Common myeloid progenitor, CD34-positive (primary cell): ENCODE measurements around the gene SNX5.

Source experiments
- CTCF ChIA-PET: fragments of 350-600 bp; sonication (Branson Sonifier 250); formaldehyde crosslinking; loops from one replicate; lab custom pipeline; 2021; ENCODE audit warnings: antibody characterized with exemption; lab: Charles Lee
- POLR2A ChIA-PET: fragments of 350-600 bp; sonication (Branson Sonifier 250); formaldehyde crosslinking; loops from one replicate; lab custom pipeline; 2021; ENCODE audit warnings: antibody characterized with exemption; lab: Charles Lee
- DNase-seq, 3 donors: peaks; one replicate each; pipeline versions ENCODE4 v3.0.0 to v3.0.0-alpha.2; 2013
- H3K27ac ChIP-seq, 2 experiments: 1 replicate in 1 of 2; 2 replicates in 1 of 2; pipeline ENCODE4 v1.7.0; 2013; ENCODE audit warnings: inconsistent platforms in 2 of 2, low read length in 2 of 2, mild to moderate bottlenecking in 2 of 2, low read depth in 1 of 2, moderate library complexity in 1 of 2; ENCODE audit not compliant: severe bottlenecking in 2 of 2, insufficient read depth in 1 of 2, poor library complexity in 1 of 2
- H3K27me3 ChIP-seq, 5 experiments: replicated peaks in 2 of 5; 1 replicate in 3 of 5; 2 replicates in 2 of 5; pipeline versions ENCODE4 v1.6.1 to v1.7.0; 2013; ENCODE audit warnings: low read length in 4 of 5, mild to moderate bottlenecking in 2 of 5, moderate library complexity in 2 of 5, inconsistent platforms in 1 of 5; ENCODE audit not compliant: insufficient read depth in 5 of 5, control insufficient read depth in 4 of 5
- H3K36me3 ChIP-seq, 4 experiments: 1 replicate in 2 of 4; 2 replicates in 2 of 4; pipeline versions ENCODE4 v1.6.1 to v1.7.0; 2013; ENCODE audit warnings: low read length in 3 of 4, control low read depth in 1 of 4, mild to moderate bottlenecking in 1 of 4; ENCODE audit not compliant: control insufficient read depth in 4 of 4, insufficient read depth in 4 of 4
- H3K4me1 ChIP-seq, 4 experiments: 1 replicate in 3 of 4; 2 replicates in 1 of 4; pipeline versions ENCODE4 v1.6.1 to v1.7.1; 2013; ENCODE audit warnings: low read length in 3 of 4, mild to moderate bottlenecking in 3 of 4, control low read depth in 1 of 4, inconsistent platforms in 1 of 4, moderate library complexity in 1 of 4; ENCODE audit not compliant: control insufficient read depth in 4 of 4, insufficient read depth in 4 of 4; ENCODE audit errors: control extremely low read depth in 1 of 4
- H3K4me3 ChIP-seq, 7 experiments: 1 replicate in 4 of 7; 2 replicates in 3 of 7; pipeline versions ENCODE4 v1.5.1 to v1.7.0; 2013; ENCODE audit warnings: mild to moderate bottlenecking in 7 of 7, low read length in 6 of 7, moderate library complexity in 6 of 7, inconsistent platforms in 2 of 7, low read depth in 2 of 7, control low read depth in 1 of 7; ENCODE audit not compliant: insufficient read depth in 4 of 7, control insufficient read depth in 1 of 7; ENCODE audit errors: extremely low read depth in 1 of 7
- H3K9me3 ChIP-seq, 5 experiments: 1 replicate in 4 of 5; 2 replicates in 1 of 5; pipeline versions ENCODE4 v1.6.1 to v1.7.1; 2013; ENCODE audit warnings: low read length in 4 of 5, mild to moderate bottlenecking in 2 of 5, inconsistent platforms in 1 of 5, low read depth in 1 of 5, moderate library complexity in 1 of 5; ENCODE audit not compliant: control insufficient read depth in 4 of 5, insufficient read depth in 2 of 5; ENCODE audit errors: control extremely low read depth in 1 of 5
- WGBS: methylation state at CpG from one replicate; pipeline ENCODE4 v1.1.5; 2013; ENCODE audit not compliant: insufficient coverage; 5-methylcytosine and 5-hydroxymethylcytosine counted together

SNX5 gene

GRCh38 chr20:17933121-17933520 lies 35.5 kb downstream of the SNX5 start:
- Histone ChIP-seq H3K9me3 (no peaks in the 10 kb centered on the region), H3K27me3 (no peaks in the 10 kb centered on the region), H3K36me3 (no peaks in the 10 kb centered on the region), H3K4me3 (no peak overlapping the region), H3K4me1 (peaks cover 0 to 12% (median 0%) of the 10 kb centered on the region in 4 experiments), H3K27ac (no peak overlapping the region)
- ChIA-PET CTCF (interaction anchor here (0.6 to 8.2 kb wide), 2 partner anchors 21 to 396 kb away, joined by 3 to 108 read pairs; no protein-coding TSS in a partner anchor), POLR2A (interaction anchor here (0.7 kb wide), 1 partner anchor 393 kb away, joined by 3 read pairs; no protein-coding TSS in a partner anchor)
- no peak for DNase-seq
- WGBS = 100% methylated on average over 1 of the region's 1 CpG

- no peaks in the 10 kb centered on the region for H3K36me3 ChIP-seq
- ChIA-PET POLR2A (interaction anchor here (0.7 kb wide), 1 partner anchor 392 kb away, joined by 3 read pairs; no protein-coding TSS in a partner anchor), CTCF (interaction anchor here (0.6 to 1.3 kb wide), 3 partner anchors 10 to 1882 kb away, joined by 3 to 4 read pairs (median 4); no protein-coding TSS in a partner anchor)
- no peaks in the 10 kb centered on the region for H3K9me3 ChIP-seq
- no peaks in the 10 kb centered on the region for H3K27me3 ChIP-seq
- DNase-seq = no peak
- H3K4me3 ChIP-seq = no peak overlapping the region
- H3K27ac ChIP-seq = no peak overlapping the region
- WGBS = 100% methylated on average over 3 of the region's 5 CpGs
- peaks cover 0 to 12% (median 0%) of the 10 kb centered on the region in 4 experiments for H3K4me1 ChIP-seq
Observed at GRCh38 chr20:17932396-17932795, 36.2 kb downstream of the SNX5 start.

GRCh38 chr20:17931513-17931912 lies 37.1 kb downstream of the SNX5 start:
- no peak for DNase-seq
- Histone ChIP-seq H3K4me3 (no peak overlapping the region), H3K9me3 (no peaks in the 10 kb centered on the region), H3K36me3 (no peaks in the 10 kb centered on the region), H3K27me3 (no peaks in the 10 kb centered on the region), H3K4me1 (peaks cover 0 to 12% (median 0%) of the 10 kb centered on the region in 4 experiments), H3K27ac (no peak overlapping the region)
- 100% methylated on average over 1 of the region's 1 CpG for WGBS
- ChIA-PET POLR2A (no interaction called here), CTCF (interaction anchor here (0.7 to 1.3 kb wide), 2 partner anchors 11 to 1881 kb away, joined by 4 read pairs; no protein-coding TSS in a partner anchor)

- no peaks in the 10 kb centered on the region for H3K4me1 ChIP-seq
- H3K9me3 ChIP-seq = no peaks in the 10 kb centered on the region
- no peak overlapping the region for H3K27ac ChIP-seq
- peaks cover 0 to 2% (median 0%) of the 10 kb centered on the region in 5 experiments for H3K27me3 ChIP-seq
- DNase-seq = no peak
- no peak overlapping the region for H3K4me3 ChIP-seq
- WGBS = 96% methylated on average over 21 of the region's 22 CpGs
- ChIA-PET CTCF (interaction anchor here (1.1 kb wide), 1 partner anchor 9 kb away, joined by 4 read pairs; no protein-coding TSS in a partner anchor), POLR2A (no interaction called here)
- no peaks in the 10 kb centered on the region for H3K36me3 ChIP-seq
Observed at GRCh38 chr20:17928633-17929311, 39.8 kb downstream of the SNX5 start.

GRCh38 chr20:17928211-17928611 lies 40.4 kb downstream of the SNX5 start:
- no peak for DNase-seq
- Histone ChIP-seq H3K9me3 (no peaks in the 10 kb centered on the region), H3K27me3 (peaks cover 0 to 2% (median 0%) of the 10 kb centered on the region in 5 experiments), H3K4me1 (no peaks in the 10 kb centered on the region), H3K36me3 (no peaks in the 10 kb centered on the region), H3K4me3 (no peak overlapping the region), H3K27ac (no peak overlapping the region)
- POLR2A ChIA-PET = no interaction called here
- CTCF ChIA-PET = no interaction called here
- WGBS = over 99% methylated on average over 7 of the region's 7 CpGs

GRCh38 chr20:17925940-17926300 lies 42.7 kb downstream of the SNX5 start:
- Histone ChIP-seq H3K4me1 (no peaks in the 10 kb centered on the region), H3K36me3 (no peaks in the 10 kb centered on the region), H3K4me3 (no peak overlapping the region), H3K27ac (no peak overlapping the region), H3K27me3 (peaks cover 0 to 2% (median 0%) of the 10 kb centered on the region in 5 experiments), H3K9me3 (no peaks in the 10 kb centered on the region)
- POLR2A ChIA-PET = no interaction called here
- no CpG with 5 or more reads among the region's 1 CpG for WGBS
- CTCF ChIA-PET = interaction anchor here (1.3 kb wide), 1 partner anchor 47 kb away, joined by 3 read pairs; no protein-coding TSS in a partner anchor
- no peak for DNase-seq
